ENCODE measurements around the gene SPG21. TPM values are rescaled to one million over a fixed set of nuclear protein-coding genes. Genes with fewer than 3 reads are reported as not detected.

Gene SPG21
- total and polyA plus RNA-seq, 2 of the 13 experiments (the other 11 are each of a cell fraction or from before 2014, with no cell fraction given) = 36.7 to 42.4 TPM

DNA sequence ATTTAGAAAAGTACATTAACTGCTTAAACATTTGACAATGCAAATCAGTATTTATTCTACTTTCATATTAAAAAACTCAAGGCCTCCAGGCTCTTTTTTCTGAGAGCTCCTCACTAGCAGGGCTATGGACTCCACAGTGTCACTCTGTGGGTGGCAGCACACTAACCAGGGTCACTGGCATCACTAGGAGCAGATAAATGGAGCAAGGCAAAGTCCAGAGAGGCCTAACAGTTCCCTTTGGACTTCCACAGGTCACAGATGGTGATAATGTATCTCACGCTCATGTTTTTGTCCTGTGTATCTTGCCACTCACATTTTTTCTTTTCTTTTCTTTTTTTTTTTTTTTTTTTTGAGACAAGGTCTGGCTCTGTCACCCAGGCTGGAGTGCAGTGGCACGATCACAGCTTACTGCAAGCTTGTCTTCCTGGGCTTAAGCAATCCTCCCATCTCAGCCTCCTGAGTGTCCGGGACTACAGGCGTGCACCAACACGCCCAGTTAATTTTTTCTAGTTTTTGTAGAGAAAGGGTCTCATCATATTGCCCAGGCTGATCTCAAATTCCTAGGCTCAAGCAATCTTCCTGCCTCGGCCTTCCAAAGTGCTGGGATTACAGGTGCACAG is 7.8 kb downstream of the SPG21 start (continued):
- TF ChIP-seq, protein P1, sequence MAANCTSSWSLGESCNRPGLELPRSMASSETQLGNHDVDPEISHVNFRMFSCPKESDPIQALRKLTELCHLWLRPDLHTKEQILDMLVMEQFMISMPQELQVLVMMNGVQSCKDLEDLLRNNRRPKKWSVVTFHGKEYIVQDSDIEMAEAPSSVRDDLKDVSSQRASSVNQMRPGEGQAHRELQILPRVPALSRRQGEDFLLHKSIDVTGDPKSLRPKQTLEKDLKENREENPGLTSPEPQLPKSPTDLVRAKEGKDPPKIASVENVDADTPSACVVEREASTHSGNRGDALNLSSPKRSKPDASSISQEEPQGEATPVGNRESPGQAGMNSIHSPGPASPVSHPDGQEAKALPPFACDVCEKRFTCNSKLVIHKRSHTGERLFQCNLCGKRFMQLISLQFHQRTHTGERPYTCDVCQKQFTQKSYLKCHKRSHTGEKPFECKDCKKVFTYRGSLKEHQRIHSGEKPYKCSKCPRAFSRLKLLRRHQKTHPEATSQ (CRISPR knock-in tag; IDR thresholded peaks at IDR 0.05; ENCODE audit: borderline replicate concordance) = no peak
- no peak for TF ChIP-seq ZNF292 (CRISPR knock-in tag; IDR thresholded peaks at IDR 0.05; ENCODE audit: borderline replicate concordance, low read depth)
- no peak for TF ChIP-seq ZNF644 (CRISPR knock-in tag; IDR thresholded peaks at IDR 0.05; ENCODE audit: low read depth)
- 0 out of 2 replicates have a peak, but pooled peaks have one; percentile 12 for TF ChIP-seq ELF3 (CRISPR knock-in tag; IDR thresholded peaks at IDR 0.05)
- peak; percentile 17; the same call in 1 of the 2 replicates for TF ChIP-seq SALL1 (CRISPR knock-in tag; IDR thresholded peaks at IDR 0.05)
- TF ChIP-seq MIXL1 (CRISPR knock-in tag; IDR thresholded peaks at IDR 0.05) = peak; percentile 37; the same call in 1 of the 2 replicates
- 0 out of 4 replicates have a peak, but pooled peaks of 1 of the 2 experiments have one; percentile 9 for TF ChIP-seq EP300 (IDR thresholded peaks at IDR 0.05; ENCODE audit: low read depth in 2 of 2, low read length in 2 of 2)
- no peak for TF ChIP-seq EP300 (CRISPR knock-in tag; IDR thresholded peaks at IDR 0.05; ENCODE audit: borderline replicate concordance)
- TF ChIP-seq, protein P2, sequence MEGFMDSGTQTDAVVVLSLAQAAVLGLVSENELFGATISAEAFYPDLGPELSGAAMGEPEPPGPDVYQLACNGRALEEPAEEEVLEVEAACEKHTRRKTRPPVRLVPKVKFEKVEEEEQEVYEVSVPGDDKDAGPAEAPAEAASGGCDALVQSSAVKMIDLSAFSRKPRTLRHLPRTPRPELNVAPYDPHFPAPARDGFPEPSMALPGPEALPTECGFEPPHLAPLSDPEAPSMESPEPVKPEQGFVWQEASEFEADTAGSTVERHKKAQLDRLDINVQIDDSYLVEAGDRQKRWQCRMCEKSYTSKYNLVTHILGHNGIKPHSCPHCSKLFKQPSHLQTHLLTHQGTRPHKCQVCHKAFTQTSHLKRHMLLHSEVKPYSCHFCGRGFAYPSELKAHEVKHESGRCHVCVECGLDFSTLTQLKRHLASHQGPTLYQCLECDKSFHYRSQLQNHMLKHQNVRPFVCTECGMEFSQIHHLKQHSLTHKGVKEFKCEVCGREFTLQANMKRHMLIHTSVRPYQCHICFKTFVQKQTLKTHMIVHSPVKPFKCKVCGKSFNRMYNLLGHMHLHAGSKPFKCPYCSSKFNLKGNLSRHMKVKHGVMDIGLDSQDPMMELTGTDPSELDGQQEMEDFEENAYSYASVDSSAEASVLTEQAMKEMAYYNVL (CRISPR knock-in tag; IDR thresholded peaks at IDR 0.05; ENCODE audit: borderline replicate concordance) = peak; percentile 15; the same call in 1 of the 2 replicates
- TF ChIP-seq TEAD3 (CRISPR knock-in tag; optimal IDR thresholded peaks at IDR 0.05; ENCODE audit: borderline replicate concordance) = peak; percentile 18
- TF ChIP-seq, protein P3, sequence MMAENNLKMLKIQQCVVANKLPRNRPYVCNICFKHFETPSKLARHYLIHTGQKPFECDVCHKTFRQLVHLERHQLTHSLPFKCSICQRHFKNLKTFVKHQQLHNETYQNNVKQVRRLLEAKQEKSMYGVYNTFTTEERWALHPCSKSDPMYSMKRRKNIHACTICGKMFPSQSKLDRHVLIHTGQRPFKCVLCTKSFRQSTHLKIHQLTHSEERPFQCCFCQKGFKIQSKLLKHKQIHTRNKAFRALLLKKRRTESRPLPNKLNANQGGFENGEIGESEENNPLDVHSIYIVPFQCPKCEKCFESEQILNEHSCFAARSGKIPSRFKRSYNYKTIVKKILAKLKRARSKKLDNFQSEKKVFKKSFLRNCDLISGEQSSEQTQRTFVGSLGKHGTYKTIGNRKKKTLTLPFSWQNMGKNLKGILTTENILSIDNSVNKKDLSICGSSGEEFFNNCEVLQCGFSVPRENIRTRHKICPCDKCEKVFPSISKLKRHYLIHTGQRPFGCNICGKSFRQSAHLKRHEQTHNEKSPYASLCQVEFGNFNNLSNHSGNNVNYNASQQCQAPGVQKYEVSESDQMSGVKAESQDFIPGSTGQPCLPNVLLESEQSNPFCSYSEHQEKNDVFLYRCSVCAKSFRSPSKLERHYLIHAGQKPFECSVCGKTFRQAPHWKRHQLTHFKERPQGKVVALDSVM (CRISPR knock-in tag; IDR thresholded peaks at IDR 0.05) = 0 out of 2 replicates have a peak, but pooled peaks have one; percentile 34
- TF ChIP-seq KAT7 (CRISPR knock-in tag; IDR thresholded peaks at IDR 0.05; ENCODE audit: borderline replicate concordance) = 0 out of 2 replicates have a peak, but pooled peaks have one; percentile 70
- TF ChIP-seq HNF4G (IDR thresholded peaks at IDR 0.05; ENCODE audit: borderline replicate concordance, low read depth, low read length) = peak; percentile 81
- no peak for TF ChIP-seq HNF4G (CRISPR knock-in tag; IDR thresholded peaks at IDR 0.05; ENCODE audit: borderline replicate concordance, low read depth)
- TF ChIP-seq ZFY (CRISPR knock-in tag; IDR thresholded peaks at IDR 0.05) = peak; percentile 36; the same call in 1 of the 2 replicates
- peak; percentile 38; the same call in 1 of the 2 replicates for TF ChIP-seq RXRA (CRISPR knock-in tag; IDR thresholded peaks at IDR 0.05)
- TF ChIP-seq KLF11 (CRISPR knock-in tag; IDR thresholded peaks at IDR 0.05) = 0 out of 2 replicates have a peak, but pooled peaks have one; percentile 24
- 0 out of 2 replicates have a peak, but pooled peaks have one; percentile 9 for TF ChIP-seq ZNF629 (CRISPR knock-in tag; conservative IDR thresholded peaks at IDR 0.05)
- TF ChIP-seq, protein P4, sequence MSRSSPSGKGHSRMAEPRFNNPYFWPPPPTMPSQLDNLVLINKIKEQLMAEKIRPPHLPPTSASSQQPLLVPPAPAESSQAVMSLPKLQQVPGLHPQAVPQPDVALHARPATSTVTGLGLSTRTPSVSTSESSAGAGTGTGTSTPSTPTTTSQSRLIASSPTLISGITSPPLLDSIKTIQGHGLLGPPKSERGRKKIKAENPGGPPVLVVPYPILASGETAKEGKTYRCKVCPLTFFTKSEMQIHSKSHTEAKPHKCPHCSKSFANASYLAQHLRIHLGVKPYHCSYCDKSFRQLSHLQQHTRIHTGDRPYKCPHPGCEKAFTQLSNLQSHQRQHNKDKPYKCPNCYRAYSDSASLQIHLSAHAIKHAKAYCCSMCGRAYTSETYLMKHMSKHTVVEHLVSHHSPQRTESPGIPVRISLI (CRISPR knock-in tag; IDR thresholded peaks at IDR 0.05; ENCODE audit: borderline replicate concordance) = peak; percentile 46; the same call in 1 of the 2 replicates
- TF ChIP-seq, protein P5, sequence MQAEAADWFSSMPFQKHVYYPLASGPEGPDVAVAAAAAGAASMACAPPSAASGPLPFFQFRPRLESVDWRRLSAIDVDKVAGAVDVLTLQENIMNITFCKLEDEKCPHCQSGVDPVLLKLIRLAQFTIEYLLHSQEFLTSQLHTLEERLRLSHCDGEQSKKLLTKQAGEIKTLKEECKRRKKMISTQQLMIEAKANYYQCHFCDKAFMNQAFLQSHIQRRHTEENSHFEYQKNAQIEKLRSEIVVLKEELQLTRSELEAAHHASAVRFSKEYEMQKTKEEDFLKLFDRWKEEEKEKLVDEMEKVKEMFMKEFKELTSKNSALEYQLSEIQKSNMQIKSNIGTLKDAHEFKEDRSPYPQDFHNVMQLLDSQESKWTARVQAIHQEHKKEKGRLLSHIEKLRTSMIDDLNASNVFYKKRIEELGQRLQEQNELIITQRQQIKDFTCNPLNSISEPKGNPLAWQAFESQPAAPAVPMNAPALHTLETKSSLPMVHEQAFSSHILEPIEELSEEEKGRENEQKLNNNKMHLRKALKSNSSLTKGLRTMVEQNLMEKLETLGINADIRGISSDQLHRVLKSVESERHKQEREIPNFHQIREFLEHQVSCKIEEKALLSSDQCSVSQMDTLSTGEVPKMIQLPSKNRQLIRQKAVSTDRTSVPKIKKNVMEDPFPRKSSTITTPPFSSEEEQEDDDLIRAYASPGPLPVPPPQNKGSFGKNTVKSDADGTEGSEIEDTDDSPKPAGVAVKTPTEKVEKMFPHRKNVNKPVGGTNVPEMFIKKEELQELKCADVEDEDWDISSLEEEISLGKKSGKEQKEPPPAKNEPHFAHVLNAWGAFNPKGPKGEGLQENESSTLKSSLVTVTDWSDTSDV (CRISPR knock-in tag; IDR thresholded peaks at IDR 0.05) = no peak
